ENCODE results near the gene MSMP. TPM values are rescaled to one million over a fixed set of nuclear protein-coding genes. Genes with fewer than 3 reads are reported as not detected.

MSMP gene
- total and polyA plus RNA-seq, 2 donors (not counting 3 experiments of a cell fraction or from before 2014, with no cell fraction given): 18.8 to 29.0 TPM

GRCh38 chr9:35797311-35798109 is 43.4 kb upstream of the MSMP start:
- TF ChIP-seq MYC (IDR thresholded peaks at IDR 0.05; ENCODE audit: low read depth, low read length) (no peak), CTCF (IDR thresholded peaks at IDR 0.05; ENCODE audit: extremely low read depth in 1 of 2, insufficient read depth in 1 of 2, low read depth in 1 of 2, low read length in 2 of 2) (no peak), JUN (IDR thresholded peaks at IDR 0.05; ENCODE audit: borderline replicate concordance, insufficient read depth, insufficient read length, low read depth) (peak; percentile 47), EZH2 (IDR thresholded peaks at IDR 0.05; ENCODE audit: borderline replicate concordance, low read depth, low read length, severe bottlenecking) (no peak), GATA2 (IDR thresholded peaks at IDR 0.05; ENCODE audit: insufficient read depth, insufficient read length, low read depth, low read length) (peak; percentile 51)
- Histone ChIP-seq H3K9ac (replicated peaks; ENCODE audit: extremely low read depth, insufficient read depth, low read length) (peak overlapping the region; percentile 6), H4K20me1 (replicated peaks; ENCODE audit: control insufficient read depth, extremely low read depth, insufficient read depth, low read length) (no peaks in the 10 kb centered on the region), H2AFZ (ENCODE audit: low read depth, low read length) (no peak overlapping the region), H3K4me3 (replicated peaks in 1 of 3; ENCODE audit: insufficient read depth in 1 of 3, low read depth in 1 of 3, low read length in 3 of 3) (no peak overlapping the region), H3K27ac (ENCODE audit: insufficient read depth, low read depth, low read length) (peak overlapping the region; percentile 21), H3K79me2 (ENCODE audit: control insufficient read depth, insufficient read depth, low read length) (peaks cover 6% of the 10 kb centered on the region), H3K9me1 (replicated peaks; ENCODE audit: control insufficient read depth, extremely low read depth, insufficient read depth, low read length) (no peaks in the 10 kb centered on the region), H3K9me3 (replicated peaks; ENCODE audit: control insufficient read depth, insufficient read depth, low read length) (no peaks in the 10 kb centered on the region), H3K4me1 (ENCODE audit: control insufficient read depth, extremely low read depth, insufficient read depth, low read length) (peaks cover 40% of the 10 kb centered on the region), H3K4me2 (ENCODE audit: insufficient read depth, low read length) (no peak overlapping the region), H3K36me3 (ENCODE audit: control insufficient read depth in 2 of 2, extremely low read depth in 1 of 2, insufficient read depth in 2 of 2, low read length in 2 of 2) (no peaks in the 10 kb centered on the region), H3K27me3 (ENCODE audit: control insufficient read depth in 2 of 2, insufficient read depth in 2 of 2, low read length in 2 of 2) (no peaks in the 10 kb centered on the region)
- BruUV-seq (replicated peaks): no TSS peak
- dilution Hi-C loops (cut with MboI; ENCODE audit: extremely low pct_ligation_motif_present, low sequenced_read_pairs) (no loop called here), intact Hi-C loops (cut with micrococcal nuclease) (loop anchor here (2.0 kb wide), 1 partner anchor 15 kb away; the partner anchor contains the start of gene SPAG8)
- FAIRE-seq (peak; percentile 12), DNase-seq (ENCODE audit: low read depth, low spot score) (no peak)
- POLR2A ChIA-PET: no interaction called here
- CTCF ChIA-PET: interaction anchor here (1.1 to 1.4 kb wide), 2 partner anchors 14 to 29 kb away, joined by 5 to 7 read pairs; no protein-coding TSS in a partner anchor
